ENCODE measurements around the gene ARRB1.
"Not testable (repeated sequence)": the region's sequence is repeated elsewhere in the genome, so short reads cannot be mapped to it uniquely, and the experiment has no call there.

ARRB1 gene

DNA sequence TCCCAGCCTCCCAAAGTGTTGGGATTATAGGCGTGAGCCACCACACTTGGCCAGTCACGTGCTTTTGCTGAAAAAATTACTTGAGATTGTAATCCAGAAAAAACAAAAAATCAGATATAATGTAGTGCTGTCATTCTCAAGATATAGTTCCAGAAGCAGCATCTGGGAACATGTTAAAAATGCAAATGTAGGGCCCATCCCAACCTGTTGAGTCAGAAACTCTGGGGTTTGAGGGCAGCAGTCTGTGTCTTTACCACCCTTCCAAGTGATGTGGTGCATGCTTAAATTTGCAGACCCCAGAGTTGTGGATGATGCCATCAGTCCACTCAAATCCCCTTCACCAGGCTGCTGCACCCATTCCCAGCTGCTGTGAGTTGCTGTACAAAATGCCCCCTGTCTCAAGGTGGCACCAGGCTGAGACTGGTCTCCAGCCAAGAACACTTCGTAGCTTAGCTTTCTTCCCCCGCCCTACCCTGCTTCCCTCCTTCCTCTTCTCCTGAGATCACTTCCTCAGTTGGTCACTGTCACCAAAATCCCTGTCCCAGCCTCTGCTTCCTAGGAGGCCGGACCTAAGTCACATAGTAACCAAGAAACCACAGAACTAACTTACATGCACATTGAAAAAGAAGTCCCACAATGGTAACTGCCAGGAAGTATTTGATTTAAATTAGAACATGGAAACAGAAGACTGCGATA is 18.2 kb upstream of the ARRB1 start:
- DNase-seq = peak; percentile 18 to 81

GRCh38 chr11:75366826-75367225 is 15.4 kb upstream of the ARRB1 start:
- not testable (repeated sequence) for DNase-seq

DNA sequence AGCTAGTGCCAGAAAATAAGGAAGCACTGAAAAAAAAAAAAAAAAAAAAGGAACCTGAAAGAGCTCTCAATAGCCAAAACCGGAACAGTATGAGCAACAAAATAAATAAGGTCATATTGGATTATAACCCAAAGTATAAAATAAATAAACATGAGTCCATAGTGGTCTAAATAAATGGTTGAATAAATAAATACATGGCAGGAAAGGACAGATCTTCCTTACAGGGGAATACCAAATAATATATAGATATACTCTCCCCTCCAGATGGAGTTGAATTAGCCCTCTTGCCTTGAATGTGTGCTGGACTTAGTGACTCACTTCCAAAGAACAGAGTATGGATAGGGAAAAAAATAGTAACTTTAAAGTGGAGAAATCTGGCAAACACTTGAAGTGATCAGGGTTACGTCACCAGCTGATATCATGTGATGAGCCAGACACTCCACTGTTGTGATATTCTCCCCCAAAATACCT is 14.3 kb upstream of the ARRB1 start:
- peak in 1 of 2 donors; percentile 70 for DNase-seq

GRCh38 chr11:75362285-75362684 is 10.8 kb upstream of the ARRB1 start:
- DNase-seq = not testable (repeated sequence)

DNA sequence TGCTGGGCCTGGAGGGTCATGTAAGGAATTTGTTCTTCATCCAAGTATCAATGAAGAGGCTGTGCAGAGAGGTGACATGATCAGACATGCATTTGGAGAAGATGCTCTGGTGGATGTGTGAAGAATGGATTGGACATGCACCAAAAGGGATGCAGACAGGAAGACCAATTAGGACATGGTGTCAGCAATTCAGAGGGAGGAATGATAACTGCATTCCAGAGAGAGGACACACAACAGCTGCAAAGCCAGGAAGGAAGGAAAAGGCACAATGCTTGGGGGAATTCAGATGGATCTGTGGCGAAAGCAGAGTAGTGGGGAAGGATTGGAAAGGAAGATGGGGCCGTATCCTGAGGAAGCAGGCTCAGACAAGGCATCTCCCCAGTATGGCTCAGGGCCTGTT is 5.2 kb upstream of the ARRB1 start:
- DNase-seq = no peak

DNA sequence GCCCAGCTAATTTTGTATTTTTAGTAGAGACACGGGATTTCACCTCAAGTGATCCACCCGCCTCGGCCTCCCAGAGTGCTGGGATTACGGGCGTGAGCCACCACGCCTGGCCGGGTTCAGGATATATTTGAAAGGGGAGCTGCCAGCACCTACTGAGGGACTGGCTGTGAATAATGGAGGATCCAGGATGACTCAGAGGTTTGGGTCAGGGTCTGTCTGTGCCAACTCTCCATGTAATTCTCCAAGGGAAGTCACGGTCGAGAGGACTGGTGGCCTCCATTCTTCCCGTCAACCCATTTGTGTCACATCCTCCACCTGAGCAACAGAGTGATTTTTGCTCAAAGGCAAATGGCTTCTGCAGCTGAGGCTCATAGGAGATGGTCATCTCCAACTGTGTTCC is 3.6 kb upstream of the ARRB1 start:
- no peak for DNase-seq

GRCh38 chr11:75352588-75353206 is 1.2 kb upstream of the ARRB1 start:
- DNase-seq = no peak

DNA sequence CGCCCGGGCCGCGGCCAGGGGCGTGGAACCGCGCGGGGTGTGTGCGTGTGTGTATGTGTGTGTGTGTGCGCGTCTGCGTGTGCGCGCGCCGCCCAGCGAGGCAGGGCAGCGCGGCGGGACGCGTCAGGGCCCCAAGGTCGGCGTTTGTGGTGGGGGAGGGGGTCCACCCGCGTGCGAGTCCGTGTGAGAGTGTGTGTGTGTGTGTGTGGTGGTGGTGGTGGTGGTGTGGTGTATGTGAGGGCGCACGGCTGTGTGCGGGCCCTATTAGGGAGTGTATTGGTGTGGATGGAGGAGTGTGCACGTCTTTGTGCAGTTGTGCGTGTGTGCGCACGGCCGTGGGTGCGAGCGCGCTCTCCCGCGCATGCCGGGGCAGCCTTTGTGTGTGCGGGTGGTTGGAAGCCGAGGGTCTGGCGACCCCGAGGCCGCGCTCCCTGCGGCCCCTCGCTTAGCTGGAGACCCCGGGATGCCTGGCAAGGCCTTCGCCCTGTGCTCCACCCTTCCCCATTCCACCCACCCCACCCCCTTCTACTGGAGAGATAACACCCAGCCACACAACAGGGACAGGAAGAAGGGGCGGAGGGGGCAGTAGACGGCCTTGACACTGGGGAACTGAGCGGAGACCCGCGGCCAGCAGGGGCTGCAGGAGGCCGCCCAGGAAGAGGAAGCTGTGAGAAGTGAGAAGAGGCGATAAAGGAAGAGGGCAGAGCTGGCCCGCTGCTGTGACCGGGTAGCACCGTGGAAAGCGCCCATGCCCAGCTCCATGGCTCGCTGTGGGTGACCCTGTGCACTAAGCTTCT is 528 bp upstream of the ARRB1 start:
- DNase-seq = peak; percentile 56 to 78

- peak in 1 of 2 donors; percentile 53 for DNase-seq
These were observed 519 bp downstream of the ARRB1 start for GRCh38 chr11:75350743-75351540.

DNA sequence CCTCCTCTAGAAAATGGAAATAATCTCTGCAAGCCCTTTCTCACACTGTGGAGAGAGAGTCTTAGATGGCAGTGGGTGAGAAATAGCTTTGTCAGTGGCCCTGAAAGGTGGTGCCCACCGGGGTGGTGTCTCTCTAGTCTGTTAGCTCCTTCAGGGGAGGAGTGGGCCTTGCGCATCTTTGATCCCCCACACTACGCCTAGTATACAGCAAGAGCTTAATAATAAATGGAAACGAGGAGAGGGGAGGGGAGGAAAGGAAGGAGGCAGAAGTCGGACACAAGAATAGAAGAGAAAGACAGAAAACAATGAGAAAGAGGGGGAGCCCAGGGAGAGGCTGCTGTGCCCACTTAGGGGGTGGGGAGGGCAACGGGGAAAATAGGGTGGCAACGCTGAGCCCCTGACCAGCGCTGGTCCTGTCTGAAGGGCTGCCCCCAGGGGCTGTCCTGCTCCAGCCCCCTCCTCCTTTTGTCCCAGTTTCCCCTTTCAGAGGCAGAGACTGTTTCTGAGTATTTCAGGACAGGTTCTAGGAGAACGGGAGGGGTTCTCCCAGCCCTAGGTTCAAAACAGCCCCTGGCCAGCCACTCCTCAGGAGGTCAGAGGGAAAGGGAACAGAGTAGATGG is 1.2 kb downstream of the ARRB1 start:
- DNase-seq = no peak

DNA sequence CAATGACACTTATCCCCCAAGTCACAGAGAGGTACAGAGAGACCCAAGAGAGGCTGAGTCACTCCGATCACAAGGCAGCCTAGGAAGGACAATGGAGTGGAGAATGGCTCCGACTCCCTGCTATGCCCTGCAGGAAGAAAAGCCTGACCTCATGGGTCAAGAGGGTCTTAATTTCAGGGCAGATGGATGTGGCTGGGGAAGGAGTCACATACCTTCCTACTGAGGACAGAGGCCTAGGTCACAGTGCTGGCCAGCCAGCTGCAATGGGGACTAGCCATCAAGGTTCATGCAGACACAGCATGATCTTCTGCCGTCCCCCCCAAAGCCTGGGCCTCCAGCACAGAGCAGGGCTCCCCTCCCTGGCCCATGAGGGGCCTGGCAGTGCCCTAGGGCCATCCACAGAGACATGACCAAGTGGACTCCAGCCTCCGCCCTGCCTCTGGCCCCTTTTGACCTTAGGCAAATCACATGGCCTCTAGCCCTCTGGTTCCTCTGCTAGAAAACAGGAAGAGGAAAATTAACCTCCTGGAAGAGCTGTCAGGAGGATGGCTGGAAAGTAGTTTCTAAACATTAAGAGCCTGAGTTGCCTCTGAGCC is 1.8 kb downstream of the ARRB1 start:
- DNase-seq = no peak

- no peak for DNase-seq
These were observed 3.5 kb downstream of the ARRB1 start for GRCh38 chr11:75347781-75348566.

- no peak for DNase-seq
These were observed 4.4 kb downstream of the ARRB1 start for GRCh38 chr11:75346912-75347647.

DNA sequence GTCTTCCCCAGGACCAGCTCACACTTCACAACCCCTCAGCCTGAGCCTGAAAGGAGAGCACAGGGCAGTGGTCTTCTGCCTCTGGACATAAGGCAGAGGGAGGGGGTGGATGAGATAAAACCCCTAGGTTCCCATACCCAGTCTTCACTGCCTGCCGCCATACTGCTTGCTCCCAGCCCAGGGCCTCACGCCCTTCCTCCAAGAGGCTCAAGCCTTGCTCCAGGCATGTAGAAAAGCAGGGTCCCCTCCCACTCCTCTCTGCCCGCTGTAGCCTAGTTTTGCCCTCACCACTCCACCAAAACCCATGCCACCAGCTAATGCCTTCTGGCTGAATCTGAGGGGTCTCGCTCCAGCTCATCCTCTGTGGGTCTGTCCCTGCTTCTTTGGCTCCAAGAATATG is 5.2 kb downstream of the ARRB1 start:
- DNase-seq = no peak

- DNase-seq = no peak
These were observed 5.9 kb downstream of the ARRB1 start for GRCh38 chr11:75345455-75346160.

- no peak for DNase-seq
These were observed 6.6 kb downstream of the ARRB1 start for GRCh38 chr11:75344761-75345454.

DNA sequence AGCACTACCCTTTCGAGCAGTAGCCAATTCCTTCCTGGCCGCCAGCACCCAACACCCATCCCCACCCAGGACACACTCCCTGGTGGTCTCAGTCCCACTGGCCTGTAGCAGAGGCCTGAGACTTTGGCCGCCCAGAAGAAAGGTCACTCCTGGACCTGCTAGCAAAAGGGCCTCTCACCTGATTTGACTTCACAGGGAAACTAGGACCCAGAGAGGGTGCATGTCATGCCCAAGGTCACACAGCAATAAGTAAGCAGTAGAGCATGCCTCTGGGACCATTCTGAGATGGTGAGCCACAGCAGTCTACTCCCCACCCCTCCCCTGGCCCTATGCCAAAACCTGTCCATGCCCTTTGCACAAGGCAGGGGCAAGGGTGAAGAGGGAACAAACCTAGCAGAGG is 7.3 kb downstream of the ARRB1 start:
- no peak for DNase-seq

- no peak for DNase-seq
These were observed 8.2 kb downstream of the ARRB1 start for GRCh38 chr11:75342966-75343870.

Data from bone marrow (tissue), 2 donors.